Measurements from ENCODE around the gene CRYBG1. TPM values are rescaled to one million over a fixed set of nuclear protein-coding genes. Genes with fewer than 3 reads are reported as not detected.

CRYBG1 gene
- total and polyA plus RNA-seq, 2 donors (not counting 3 experiments of a cell fraction or from before 2014, with no cell fraction given) = 4.1 to 30.1 TPM

- H3K9ac ChIP-seq (replicated peaks; ENCODE audit: extremely low read depth, insufficient read depth, low read length) = no peak overlapping the region
- H3K4me2 ChIP-seq (ENCODE audit: insufficient read depth, low read length) = no peak overlapping the region
- H3K27me3 ChIP-seq (ENCODE audit: control insufficient read depth in 2 of 2, insufficient read depth in 2 of 2, low read length in 2 of 2) = no peaks in the 10 kb centered on the region
- ChIA-PET CTCF (no interaction called here), POLR2A (no interaction called here)
- intact Hi-C loops (cut with micrococcal nuclease) = no loop called here
- dilution Hi-C loops (cut with MboI; ENCODE audit: extremely low pct_ligation_motif_present, low sequenced_read_pairs) = no loop called here
- no peaks in the 10 kb centered on the region for H3K79me2 ChIP-seq (ENCODE audit: control insufficient read depth, insufficient read depth, low read length)
- H3K9me3 ChIP-seq (replicated peaks; ENCODE audit: control insufficient read depth, insufficient read depth, low read length) = no peaks in the 10 kb centered on the region
- H3K27ac ChIP-seq (ENCODE audit: insufficient read depth, low read depth, low read length) = no peak overlapping the region
- no peak for DNase-seq (ENCODE audit: low read depth, low spot score)
- no peak overlapping the region for H3K4me3 ChIP-seq (replicated peaks in 1 of 3; ENCODE audit: insufficient read depth in 1 of 3, low read depth in 1 of 3, low read length in 3 of 3)
- no peak for FAIRE-seq
- no peak overlapping the region for H2AFZ ChIP-seq (ENCODE audit: low read depth, low read length)
- TF ChIP-seq MYC (IDR thresholded peaks at IDR 0.05; ENCODE audit: low read depth, low read length) (no peak), JUN (IDR thresholded peaks at IDR 0.05; ENCODE audit: borderline replicate concordance, insufficient read depth, insufficient read length, low read depth) (no peak), POLR2A (IDR thresholded peaks at IDR 0.05; ENCODE audit: low read depth, low read length) (no peak), MAX (IDR thresholded peaks at IDR 0.05; ENCODE audit: insufficient read depth, insufficient read length) (no peak), FOS (IDR thresholded peaks at IDR 0.05; ENCODE audit: borderline replicate concordance, insufficient read depth, low read length) (no peak), EZH2 (IDR thresholded peaks at IDR 0.05; ENCODE audit: borderline replicate concordance, low read depth, low read length, severe bottlenecking) (no peak), GATA2 (IDR thresholded peaks at IDR 0.05; ENCODE audit: insufficient read depth, insufficient read length, low read depth, low read length) (no peak), POLR2AphosphoS5 (IDR thresholded peaks at IDR 0.05; ENCODE audit: insufficient read depth, low read depth, low read length) (no peak)
- TF ChIP-seq, protein P1, sequence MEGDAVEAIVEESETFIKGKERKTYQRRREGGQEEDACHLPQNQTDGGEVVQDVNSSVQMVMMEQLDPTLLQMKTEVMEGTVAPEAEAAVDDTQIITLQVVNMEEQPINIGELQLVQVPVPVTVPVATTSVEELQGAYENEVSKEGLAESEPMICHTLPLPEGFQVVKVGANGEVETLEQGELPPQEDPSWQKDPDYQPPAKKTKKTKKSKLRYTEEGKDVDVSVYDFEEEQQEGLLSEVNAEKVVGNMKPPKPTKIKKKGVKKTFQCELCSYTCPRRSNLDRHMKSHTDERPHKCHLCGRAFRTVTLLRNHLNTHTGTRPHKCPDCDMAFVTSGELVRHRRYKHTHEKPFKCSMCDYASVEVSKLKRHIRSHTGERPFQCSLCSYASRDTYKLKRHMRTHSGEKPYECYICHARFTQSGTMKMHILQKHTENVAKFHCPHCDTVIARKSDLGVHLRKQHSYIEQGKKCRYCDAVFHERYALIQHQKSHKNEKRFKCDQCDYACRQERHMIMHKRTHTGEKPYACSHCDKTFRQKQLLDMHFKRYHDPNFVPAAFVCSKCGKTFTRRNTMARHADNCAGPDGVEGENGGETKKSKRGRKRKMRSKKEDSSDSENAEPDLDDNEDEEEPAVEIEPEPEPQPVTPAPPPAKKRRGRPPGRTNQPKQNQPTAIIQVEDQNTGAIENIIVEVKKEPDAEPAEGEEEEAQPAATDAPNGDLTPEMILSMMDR (IDR thresholded peaks at IDR 0.05; ENCODE audit: extremely low read depth in 1 of 2, insufficient read depth in 1 of 2, low read depth in 1 of 2, low read length in 2 of 2) = no peak
- no peaks in the 10 kb centered on the region for H4K20me1 ChIP-seq (replicated peaks; ENCODE audit: control insufficient read depth, extremely low read depth, insufficient read depth, low read length)
- BruUV-seq (replicated peaks) = no TSS peak
- H3K9me1 ChIP-seq (replicated peaks; ENCODE audit: control insufficient read depth, extremely low read depth, insufficient read depth, low read length) = no peaks in the 10 kb centered on the region
- no peaks in the 10 kb centered on the region for H3K4me1 ChIP-seq (ENCODE audit: control insufficient read depth, extremely low read depth, insufficient read depth, low read length)
- no peaks in the 10 kb centered on the region for H3K36me3 ChIP-seq (ENCODE audit: control insufficient read depth in 2 of 2, extremely low read depth in 1 of 2, insufficient read depth in 2 of 2, low read length in 2 of 2)
Measured at GRCh38 chr6:106581468-106581867, 221.0 kb downstream of the CRYBG1 start.
